Activated CD4-positive, alpha-beta T cell treated with anti-CD3 and anti-CD28 coated beads, Interleukin-2, Interleukin-6, amounts not matched to agents 100 ng/mL and 50 ng/mL, durations not matched to agents 16 hours and 8 hours (primary cell): ENCODE results near the gene ZNF236.

ENCODE experiments used
- DNase-seq: peaks from one replicate; pipeline ENCODE4 v3.0.0-alpha.2; 2020

Gene ZNF236

GRCh38 chr18:76821875-76822505 lies 367 bp upstream of the ZNF236 start:
- DNase-seq, result peak; percentile 64

- no peak for DNase-seq
These were observed 793 bp downstream of the ZNF236 start for GRCh38 chr18:76823161-76823538.

GRCh38 chr18:76823587-76824011 lies 1.2 kb downstream of the ZNF236 start:
- DNase-seq, result no peak

GRCh38 chr18:76824145-76824676 lies 1.9 kb downstream of the ZNF236 start:
- DNase-seq, result no peak

GRCh38 chr18:76824754-76825153 lies 2.4 kb downstream of the ZNF236 start:
- no peak for DNase-seq

- no peak for DNase-seq
These were observed 5.1 kb downstream of the ZNF236 start for GRCh38 chr18:76827205-76828200.

GRCh38 chr18:76834379-76834778 lies 12.0 kb downstream of the ZNF236 start:
- no peak for DNase-seq

- DNase-seq, result no peak
These were observed 13.0 kb downstream of the ZNF236 start for GRCh38 chr18:76835380-76835779.

GRCh38 chr18:76837071-76837470 lies 14.7 kb downstream of the ZNF236 start:
- no peak for DNase-seq

GRCh38 chr18:76838182-76838581 lies 15.8 kb downstream of the ZNF236 start:
- DNase-seq, result no peak

GRCh38 chr18:76839086-76839794 lies 16.9 kb downstream of the ZNF236 start:
- DNase-seq, result no peak

GRCh38 chr18:76842837-76843530 lies 20.6 kb downstream of the ZNF236 start:
- DNase-seq, result no peak

GRCh38 chr18:76844144-76844543 lies 21.8 kb downstream of the ZNF236 start:
- no peak for DNase-seq

GRCh38 chr18:76844742-76845477 lies 22.6 kb downstream of the ZNF236 start:
- DNase-seq, result no peak

- DNase-seq, result no peak
These were observed 23.9 kb downstream of the ZNF236 start for GRCh38 chr18:76846217-76846616.

GRCh38 chr18:76847916-76848315 lies 25.6 kb downstream of the ZNF236 start:
- DNase-seq, result no peak

GRCh38 chr18:76850112-76850511 lies 27.8 kb downstream of the ZNF236 start:
- DNase-seq, result no peak

GRCh38 chr18:76855594-76855993 lies 33.2 kb downstream of the ZNF236 start:
- DNase-seq, result no peak

- DNase-seq, result no peak
These were observed 35.1 kb downstream of the ZNF236 start for GRCh38 chr18:76857476-76857875.

GRCh38 chr18:76859474-76860339 lies 37.4 kb downstream of the ZNF236 start:
- peak; percentile 48 for DNase-seq

- DNase-seq, result no peak
These were observed 38.1 kb downstream of the ZNF236 start for GRCh38 chr18:76860411-76860810.
